ENCODE measurements around the gene CABP2. TPM values are rescaled to one million over a fixed set of nuclear protein-coding genes. Genes with fewer than 3 reads are reported as not detected.

CABP2 gene
- total and polyA plus RNA-seq, 4 donors = not detected

- WGBS = 97% methylated on average over 4 of the region's 4 CpGs
- no peak for DNase-seq (ENCODE audit: low spot score)
- H3K4me1 ChIP-seq (ENCODE audit: control insufficient read depth in 4 of 4, insufficient read depth in 4 of 4, low read length in 3 of 4) = peaks cover 2 to 12% (median 8%) of the 10 kb centered on the region in 4 donors
- TF ChIP-seq EGR1 (IDR thresholded peaks at IDR 0.05; ENCODE audit: low read depth in 2 of 2) = no peak
- TF ChIP-seq FOXA1 (IDR thresholded peaks at IDR 0.05) = no peak
- TF ChIP-seq SP1 (IDR thresholded peaks at IDR 0.05) = no peak
- TF ChIP-seq JUND (IDR thresholded peaks at IDR 0.05) = no peak
- TF ChIP-seq YY1 (IDR thresholded peaks at IDR 0.05) = no peak
- TF ChIP-seq ZBTB33 (IDR thresholded peaks at IDR 0.05) = no peak
- TF ChIP-seq RXRA (IDR thresholded peaks at IDR 0.05) = no peak
- H3K36me3 ChIP-seq (ENCODE audit: control insufficient read depth in 4 of 4, insufficient read depth in 3 of 4, low read depth in 1 of 4, low read length in 3 of 4) = no peaks in the 10 kb centered on the region
- no peak overlapping the region for H3K4me3 ChIP-seq (ENCODE audit: low read depth in 1 of 3, low read length in 3 of 3)
- no peaks in the 10 kb centered on the region for H3K27me3 ChIP-seq (ENCODE audit: control insufficient read depth in 4 of 4, insufficient read depth in 4 of 4, low read length in 3 of 4)
- no peaks in the 10 kb centered on the region for H3K9me3 ChIP-seq (ENCODE audit: control insufficient read depth in 4 of 4, low read length in 3 of 4)
- H3K9ac ChIP-seq (ENCODE audit: low read depth in 1 of 2, low read length in 2 of 2) = no peak overlapping the region
- no peak overlapping the region for H3K27ac ChIP-seq (ENCODE audit: low read depth in 1 of 2, low read length in 2 of 2)
These were observed 5.1 kb upstream of the CABP2 start for GRCh38 chr11:67528376-67528775.

DNA sequence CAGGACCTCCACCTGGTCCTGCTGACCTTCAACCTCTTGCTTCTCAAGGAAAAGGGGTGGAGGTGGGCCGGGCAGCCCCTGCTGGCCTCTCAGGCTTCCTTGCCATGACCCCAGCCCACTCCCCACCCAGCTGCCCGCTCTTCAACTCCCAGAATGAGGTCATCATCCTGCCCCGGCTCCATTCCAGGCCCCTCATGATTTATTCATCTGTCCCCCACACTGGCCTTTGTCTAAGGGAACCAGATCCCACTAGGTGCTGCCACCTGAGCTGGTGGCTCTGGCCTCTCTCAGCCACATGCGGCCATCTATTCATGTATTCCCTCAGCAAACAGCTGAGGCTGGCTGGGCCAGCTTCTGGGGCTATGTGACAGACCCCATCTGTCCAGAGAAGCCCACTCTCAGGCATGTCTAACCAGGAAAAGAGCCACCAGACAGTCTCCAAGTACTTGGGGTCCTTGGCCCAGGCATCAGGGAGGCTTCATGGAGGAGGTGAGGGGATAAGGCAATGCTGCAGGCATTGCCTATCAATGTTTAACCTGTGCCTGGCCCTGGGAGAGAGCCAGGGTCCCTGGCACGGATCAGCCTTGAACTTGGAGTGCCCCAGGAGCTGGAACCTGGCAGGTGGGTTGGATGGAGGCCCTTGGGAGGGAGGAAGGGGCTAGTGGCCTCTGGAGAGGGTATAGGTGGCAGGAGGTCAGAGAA is 2.2 kb upstream of the CABP2 start:
- no peak for DNase-seq (ENCODE audit: low spot score)
- Histone ChIP-seq H3K4me1 (ENCODE audit: control insufficient read depth in 4 of 4, insufficient read depth in 4 of 4, low read length in 3 of 4) (peaks cover 2 to 12% (median 8%) of the 10 kb centered on the region in 4 donors), H3K27me3 (ENCODE audit: control insufficient read depth in 4 of 4, insufficient read depth in 4 of 4, low read length in 3 of 4) (no peaks in the 10 kb centered on the region), H3K9me3 (ENCODE audit: control insufficient read depth in 4 of 4, low read length in 3 of 4) (no peaks in the 10 kb centered on the region), H3K36me3 (ENCODE audit: control insufficient read depth in 4 of 4, insufficient read depth in 3 of 4, low read depth in 1 of 4, low read length in 3 of 4) (no peaks in the 10 kb centered on the region), H3K27ac (ENCODE audit: low read depth in 1 of 2, low read length in 2 of 2) (no peak overlapping the region), H3K9ac (ENCODE audit: low read depth in 1 of 2, low read length in 2 of 2) (no peak overlapping the region), H3K4me3 (ENCODE audit: low read depth in 1 of 3, low read length in 3 of 3) (no peak overlapping the region)
- 69% methylated on average over 5 of the region's 5 CpGs for WGBS
- TF ChIP-seq TAF1 (conservative IDR thresholded peaks at IDR 0.05) (no peak), FOXA1 (IDR thresholded peaks at IDR 0.05) (no peak), JUND (IDR thresholded peaks at IDR 0.05) (peak; percentile 19 to 44), EGR1 (IDR thresholded peaks at IDR 0.05; ENCODE audit: low read depth in 2 of 2) (no peak), RAD21 (IDR thresholded peaks at IDR 0.05) (no peak), HNF4A (conservative IDR thresholded peaks at IDR 0.05) (peak; percentile 52 to 61), GABPA (IDR thresholded peaks at IDR 0.05 in 1 of 2, conservative IDR thresholded peaks at IDR 0.05 in 1 of 2) (no peak), NR2F2 (IDR thresholded peaks at IDR 0.05) (peak; percentile 47), HNF4G (IDR thresholded peaks at IDR 0.05) (no peak), YY1 (IDR thresholded peaks at IDR 0.05) (no peak), FOXA2 (IDR thresholded peaks at IDR 0.05) (no peak), ZBTB33 (IDR thresholded peaks at IDR 0.05) (no peak), MAX (IDR thresholded peaks at IDR 0.05) (no peak), SP1 (IDR thresholded peaks at IDR 0.05) (peak; percentile 74), ATF3 (IDR thresholded peaks at IDR 0.05) (no peak), RXRA (IDR thresholded peaks at IDR 0.05) (peak; percentile 91 to 94)
- TF ChIP-seq, protein P1, sequence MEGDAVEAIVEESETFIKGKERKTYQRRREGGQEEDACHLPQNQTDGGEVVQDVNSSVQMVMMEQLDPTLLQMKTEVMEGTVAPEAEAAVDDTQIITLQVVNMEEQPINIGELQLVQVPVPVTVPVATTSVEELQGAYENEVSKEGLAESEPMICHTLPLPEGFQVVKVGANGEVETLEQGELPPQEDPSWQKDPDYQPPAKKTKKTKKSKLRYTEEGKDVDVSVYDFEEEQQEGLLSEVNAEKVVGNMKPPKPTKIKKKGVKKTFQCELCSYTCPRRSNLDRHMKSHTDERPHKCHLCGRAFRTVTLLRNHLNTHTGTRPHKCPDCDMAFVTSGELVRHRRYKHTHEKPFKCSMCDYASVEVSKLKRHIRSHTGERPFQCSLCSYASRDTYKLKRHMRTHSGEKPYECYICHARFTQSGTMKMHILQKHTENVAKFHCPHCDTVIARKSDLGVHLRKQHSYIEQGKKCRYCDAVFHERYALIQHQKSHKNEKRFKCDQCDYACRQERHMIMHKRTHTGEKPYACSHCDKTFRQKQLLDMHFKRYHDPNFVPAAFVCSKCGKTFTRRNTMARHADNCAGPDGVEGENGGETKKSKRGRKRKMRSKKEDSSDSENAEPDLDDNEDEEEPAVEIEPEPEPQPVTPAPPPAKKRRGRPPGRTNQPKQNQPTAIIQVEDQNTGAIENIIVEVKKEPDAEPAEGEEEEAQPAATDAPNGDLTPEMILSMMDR (IDR thresholded peaks at IDR 0.05; ENCODE audit: low read depth, low read length, missing input control) = no peak
- TF ChIP-seq, protein P2, sequence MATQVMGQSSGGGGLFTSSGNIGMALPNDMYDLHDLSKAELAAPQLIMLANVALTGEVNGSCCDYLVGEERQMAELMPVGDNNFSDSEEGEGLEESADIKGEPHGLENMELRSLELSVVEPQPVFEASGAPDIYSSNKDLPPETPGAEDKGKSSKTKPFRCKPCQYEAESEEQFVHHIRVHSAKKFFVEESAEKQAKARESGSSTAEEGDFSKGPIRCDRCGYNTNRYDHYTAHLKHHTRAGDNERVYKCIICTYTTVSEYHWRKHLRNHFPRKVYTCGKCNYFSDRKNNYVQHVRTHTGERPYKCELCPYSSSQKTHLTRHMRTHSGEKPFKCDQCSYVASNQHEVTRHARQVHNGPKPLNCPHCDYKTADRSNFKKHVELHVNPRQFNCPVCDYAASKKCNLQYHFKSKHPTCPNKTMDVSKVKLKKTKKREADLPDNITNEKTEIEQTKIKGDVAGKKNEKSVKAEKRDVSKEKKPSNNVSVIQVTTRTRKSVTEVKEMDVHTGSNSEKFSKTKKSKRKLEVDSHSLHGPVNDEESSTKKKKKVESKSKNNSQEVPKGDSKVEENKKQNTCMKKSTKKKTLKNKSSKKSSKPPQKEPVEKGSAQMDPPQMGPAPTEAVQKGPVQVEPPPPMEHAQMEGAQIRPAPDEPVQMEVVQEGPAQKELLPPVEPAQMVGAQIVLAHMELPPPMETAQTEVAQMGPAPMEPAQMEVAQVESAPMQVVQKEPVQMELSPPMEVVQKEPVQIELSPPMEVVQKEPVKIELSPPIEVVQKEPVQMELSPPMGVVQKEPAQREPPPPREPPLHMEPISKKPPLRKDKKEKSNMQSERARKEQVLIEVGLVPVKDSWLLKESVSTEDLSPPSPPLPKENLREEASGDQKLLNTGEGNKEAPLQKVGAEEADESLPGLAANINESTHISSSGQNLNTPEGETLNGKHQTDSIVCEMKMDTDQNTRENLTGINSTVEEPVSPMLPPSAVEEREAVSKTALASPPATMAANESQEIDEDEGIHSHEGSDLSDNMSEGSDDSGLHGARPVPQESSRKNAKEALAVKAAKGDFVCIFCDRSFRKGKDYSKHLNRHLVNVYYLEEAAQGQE (IDR thresholded peaks at IDR 0.05) = no peak
